DMS79 treated with DMSO at 0.1 percent for 48 hours (cell line): ENCODE measurements around the gene FAM13C.
"Not testable (repeated sequence)": the region's sequence is repeated elsewhere in the genome, so short reads cannot be mapped to it uniquely, and the experiment has no call there.

ENCODE experiments used
- DNase-seq: peaks from one replicate; lab custom pipeline; 2025; lab: John Stamatoyannopoulos, UW

The FAM13C gene

GRCh38 chr10:59234194-59234593 is 128.2 kb downstream of the FAM13C start:
- DNase-seq, result no peak

GRCh38 chr10:59229441-59229840 is 132.9 kb downstream of the FAM13C start:
- no peak for DNase-seq

- no peak for DNase-seq
Measured at GRCh38 chr10:59227136-59227673, 135.1 kb downstream of the FAM13C start.

GRCh38 chr10:59225211-59225610 is 137.1 kb downstream of the FAM13C start:
- no peak for DNase-seq

DNA sequence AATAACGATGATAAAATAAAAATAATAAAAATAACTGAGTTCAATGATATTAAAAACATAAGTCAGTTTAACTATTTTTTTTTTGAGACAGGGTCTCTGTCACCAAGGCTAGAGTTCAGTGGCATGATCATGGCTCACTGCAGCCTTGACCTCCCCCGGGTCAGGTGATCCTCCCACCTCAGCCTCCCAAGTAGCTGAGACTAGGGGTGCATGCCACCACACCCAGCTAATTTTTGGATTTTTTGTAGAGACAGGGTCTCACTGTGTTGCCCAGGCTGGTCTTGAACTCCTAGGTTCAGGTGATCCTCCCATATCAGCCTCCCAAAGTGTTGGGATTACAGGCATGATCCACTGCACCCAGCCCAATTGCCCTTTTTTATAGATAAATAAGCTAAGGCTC is 138.8 kb downstream of the FAM13C start:
- DNase-seq, result not testable (repeated sequence)

GRCh38 chr10:59222788-59223187 is 139.6 kb downstream of the FAM13C start:
- DNase-seq, result no peak

DNA sequence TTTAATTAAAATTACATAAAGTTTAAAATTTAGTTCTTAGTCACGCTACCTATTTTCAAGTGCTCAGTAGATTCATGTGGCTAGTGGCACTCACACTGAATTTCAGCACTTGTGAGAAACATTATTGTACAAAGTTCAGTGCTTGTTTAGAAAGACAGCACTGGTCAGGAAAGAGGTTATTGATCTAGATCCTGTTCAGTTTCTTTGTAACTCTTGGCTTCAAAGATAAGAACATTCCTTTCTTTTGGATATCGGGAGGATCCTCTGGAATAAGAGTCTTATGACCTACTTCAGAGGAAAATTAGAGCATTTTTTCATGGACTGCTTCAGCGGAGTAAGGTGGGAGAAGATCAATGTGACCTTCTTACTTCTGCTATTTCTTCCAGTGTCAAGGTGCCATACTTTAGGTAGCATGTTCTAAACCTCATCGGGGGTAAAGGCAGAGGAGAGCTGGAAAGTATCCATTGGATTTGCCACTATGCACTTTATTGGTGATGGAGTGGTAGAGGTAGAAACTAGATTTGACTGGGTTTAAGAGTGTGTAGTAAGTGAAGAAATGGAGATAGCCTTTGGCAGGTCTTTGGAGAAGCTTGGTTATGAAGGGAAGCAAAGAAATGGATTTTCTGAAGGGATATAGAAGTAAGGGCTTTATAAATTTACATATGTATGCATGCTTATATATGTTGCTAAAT is 146.0 kb downstream of the FAM13C start:
- no peak for DNase-seq

GRCh38 chr10:59214160-59214559 is 148.2 kb downstream of the FAM13C start:
- DNase-seq, result no peak

DNA sequence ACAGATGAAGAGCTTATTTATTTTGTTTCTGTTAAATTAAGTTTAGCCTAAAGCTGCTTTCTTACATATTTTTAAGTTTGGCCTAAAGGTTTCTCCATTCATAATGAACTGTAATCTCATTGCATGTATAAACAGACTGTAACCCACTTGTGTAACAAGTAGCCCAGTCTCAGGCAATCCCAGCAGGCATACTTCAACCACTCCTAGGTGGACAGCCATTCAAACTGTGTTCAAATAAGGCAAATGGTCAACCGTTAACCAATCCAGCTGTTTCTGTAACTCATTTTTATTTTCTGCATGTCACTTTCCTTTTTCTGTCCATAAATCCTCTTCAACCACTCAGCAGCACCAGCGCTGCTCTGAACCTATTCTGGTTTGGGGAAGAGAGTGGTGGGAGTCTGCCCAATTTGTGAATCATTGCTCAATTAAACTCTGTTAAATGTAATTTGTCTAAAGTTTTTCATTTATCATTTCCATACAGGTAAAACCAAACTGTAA is 150.0 kb downstream of the FAM13C start:
- DNase-seq, result no peak

DNA sequence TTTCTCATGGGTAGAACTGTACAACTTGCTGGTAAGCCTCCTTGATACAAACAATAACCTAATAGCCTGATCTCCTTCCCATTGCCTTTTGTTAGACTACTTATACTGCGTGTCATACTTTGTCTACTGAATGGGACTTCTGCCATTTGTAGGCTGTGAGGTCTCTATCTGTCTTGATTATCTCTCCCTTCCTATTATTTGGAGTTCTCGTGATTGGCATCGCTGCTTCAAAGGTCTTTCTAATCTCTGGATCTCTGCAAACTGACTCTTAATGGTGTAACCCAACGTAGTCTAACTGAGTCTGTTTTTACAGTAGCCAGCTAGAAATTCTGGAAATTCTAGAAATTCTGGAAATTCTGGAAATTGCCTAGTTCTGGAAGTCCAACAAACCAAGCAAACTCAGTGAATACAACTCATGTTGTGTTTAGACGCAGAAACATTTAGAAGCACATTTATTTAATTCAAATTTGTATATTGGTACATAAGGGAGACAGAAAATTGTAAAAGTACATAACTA is 156.1 kb downstream of the FAM13C start:
- DNase-seq, result no peak
